HG02852 (cell line): ENCODE results near the gene SOST.

Experiments
- ATAC-seq: cut with Tn5 transposase; IDR thresholded peaks from one replicate; pipeline ENCODE4 v1.9.1; 2021; ENCODE audit warnings: mild to moderate bottlenecking, moderate library complexity; ENCODE audit not compliant: unreplicated experiment

The SOST gene

DNA sequence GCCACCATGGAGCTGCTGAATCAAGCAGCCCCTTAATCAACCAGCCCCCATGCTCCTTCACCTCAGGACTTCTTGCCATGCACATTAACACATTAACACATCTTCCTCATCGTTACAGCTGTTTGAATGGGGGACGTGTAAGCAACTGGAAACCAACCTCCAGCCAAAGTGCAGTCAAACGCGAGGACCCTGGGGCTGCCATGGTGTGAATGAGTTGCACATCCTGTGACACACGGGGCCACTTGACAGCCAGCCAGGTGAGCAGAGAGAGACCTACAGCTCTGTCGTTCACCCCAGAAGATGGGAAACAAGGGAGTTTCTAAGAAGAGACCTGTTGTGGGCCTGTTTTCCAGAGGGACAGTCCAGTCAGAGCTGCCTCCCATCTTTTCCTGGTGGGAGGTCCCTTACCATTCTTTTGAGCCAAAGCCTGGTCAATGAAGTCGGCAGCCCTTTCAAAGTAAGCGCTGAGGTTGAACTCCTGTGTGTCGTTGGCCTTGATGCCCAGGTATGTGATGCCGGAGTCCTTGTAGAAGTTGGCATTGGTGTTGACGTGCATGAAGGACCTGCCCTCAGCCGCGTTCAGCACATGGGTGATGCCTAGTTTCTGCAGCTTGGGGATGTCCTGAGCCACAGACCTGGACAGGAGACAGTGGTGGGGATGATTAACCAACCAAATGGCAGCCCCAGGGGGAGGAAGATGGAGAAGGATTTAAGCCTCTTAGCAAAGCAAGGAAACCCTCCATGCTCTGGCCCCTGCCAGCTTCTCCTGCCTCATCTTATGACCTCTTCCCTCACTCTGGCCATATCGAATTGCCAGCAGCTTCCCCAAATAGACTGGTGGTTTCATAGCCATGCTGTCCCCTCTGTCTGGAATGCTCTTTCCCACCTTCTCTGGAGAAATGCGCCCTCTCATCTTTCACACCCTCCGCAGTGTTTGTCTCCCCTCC is 16.0 kb upstream of the SOST start:
- ATAC-seq = no peak

DNA sequence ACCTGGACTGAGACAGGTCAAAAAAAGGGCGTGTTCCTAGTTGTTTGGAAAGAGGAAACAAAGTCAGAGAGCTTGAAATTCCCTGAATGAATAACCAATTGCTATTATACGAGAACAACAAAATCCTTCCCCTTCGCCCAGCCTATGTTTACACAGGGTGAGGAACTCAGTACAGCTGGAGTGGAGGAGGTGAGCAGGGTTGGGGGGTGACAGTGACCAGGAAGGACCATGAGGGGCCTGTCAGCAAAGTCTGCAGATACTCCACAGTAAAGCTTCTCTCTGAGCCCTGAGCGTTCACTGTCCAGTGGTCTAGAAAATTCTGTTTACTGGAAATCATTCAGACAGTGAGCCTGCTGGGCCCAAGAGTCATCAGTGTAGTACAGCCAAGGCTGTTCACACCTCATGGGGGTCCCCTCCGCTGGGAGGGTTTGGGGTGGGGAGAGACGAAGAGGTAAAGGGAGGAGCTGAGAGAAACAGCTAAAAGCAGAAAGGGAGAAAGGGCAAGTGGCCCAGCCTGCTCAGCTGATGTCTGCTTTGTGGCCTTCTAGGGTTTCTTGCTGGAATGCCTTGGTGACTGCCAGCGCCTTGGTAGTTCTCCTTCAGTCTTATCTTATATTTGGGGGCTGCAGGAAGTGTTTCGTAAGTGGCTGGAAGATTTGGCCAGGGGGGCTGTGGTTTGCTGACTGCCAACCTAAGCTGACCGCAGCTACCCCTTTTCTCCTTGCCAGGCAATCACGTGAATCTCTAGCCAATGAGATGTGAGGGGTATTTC is 14.5 kb upstream of the SOST start:
- ATAC-seq = no peak

DNA sequence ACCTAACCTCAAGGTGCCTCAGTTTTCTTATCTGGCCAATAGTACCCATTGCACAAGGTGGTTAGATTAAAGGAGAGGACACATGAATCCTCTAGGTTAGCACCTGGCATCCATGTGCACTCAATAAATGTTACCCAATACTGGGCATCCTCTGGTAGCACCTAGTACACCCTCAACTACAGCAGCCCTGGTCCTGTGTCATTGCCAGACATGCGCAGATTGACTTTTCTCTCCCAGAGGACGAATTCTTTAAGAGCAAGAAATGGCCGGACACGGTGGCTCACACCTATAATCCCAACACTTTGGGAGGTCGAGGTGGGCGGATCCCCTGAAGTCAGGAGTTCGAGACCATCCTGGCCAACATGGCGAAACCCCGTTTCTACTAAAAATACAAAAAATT is 12.9 kb upstream of the SOST start:
- ATAC-seq = no peak

DNA sequence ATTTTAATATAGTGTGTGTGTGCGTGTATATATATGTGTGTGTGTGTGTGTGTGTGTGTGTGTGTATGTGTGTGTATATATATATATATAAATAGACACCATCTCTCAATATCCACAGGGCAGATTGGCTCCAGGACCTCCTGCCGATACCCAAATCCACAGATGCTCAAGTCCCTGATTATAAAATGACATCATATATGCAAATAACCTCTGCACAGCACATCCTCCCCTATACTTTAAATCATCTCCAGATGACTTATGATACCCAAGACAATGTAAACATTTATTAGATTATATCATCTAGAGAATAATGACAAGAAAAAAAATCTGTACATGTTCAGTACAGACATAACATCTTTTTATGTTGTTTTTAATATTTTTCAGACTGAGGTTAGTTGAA is 12.4 kb upstream of the SOST start:
- no peak for ATAC-seq

DNA sequence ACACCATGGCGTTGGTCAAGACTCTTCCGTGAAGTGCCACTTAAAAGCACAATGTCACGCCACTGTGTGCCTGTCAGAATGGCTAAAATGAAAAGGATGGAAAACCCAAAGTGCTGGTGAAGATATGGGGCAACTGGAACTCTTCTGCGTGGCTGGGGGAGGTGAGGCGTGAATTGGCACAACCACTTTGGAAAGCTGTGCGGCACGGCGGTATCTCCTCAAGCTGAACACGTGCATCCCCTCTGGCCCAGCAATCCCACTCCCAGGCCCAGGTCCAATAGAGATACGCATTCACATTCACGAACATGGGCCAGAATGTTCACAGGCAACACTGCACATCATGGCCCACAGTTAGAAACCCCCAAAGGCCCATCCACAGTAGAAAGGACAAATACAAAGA is 11.3 kb upstream of the SOST start:
- ATAC-seq = no peak

DNA sequence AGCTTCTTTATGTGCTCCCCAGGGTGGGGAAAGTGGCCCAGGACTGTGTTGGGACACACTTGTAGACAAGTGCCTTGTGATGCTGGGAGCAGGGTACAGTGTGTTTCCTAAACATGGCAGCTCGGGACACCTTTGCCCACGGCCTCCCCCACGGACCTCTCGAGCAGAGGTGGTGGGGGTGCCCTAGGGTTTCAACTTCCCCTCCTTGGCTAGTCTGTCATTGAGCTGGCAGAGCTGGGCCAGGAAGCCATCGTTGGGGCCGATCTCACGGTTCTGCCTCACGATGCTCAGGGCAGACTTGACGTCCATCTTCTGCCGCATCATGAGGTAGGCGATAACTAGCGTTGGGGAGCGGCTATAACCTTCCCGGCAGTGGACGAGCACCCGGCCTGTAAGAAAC is 10.8 kb upstream of the SOST start:
- no peak for ATAC-seq

DNA sequence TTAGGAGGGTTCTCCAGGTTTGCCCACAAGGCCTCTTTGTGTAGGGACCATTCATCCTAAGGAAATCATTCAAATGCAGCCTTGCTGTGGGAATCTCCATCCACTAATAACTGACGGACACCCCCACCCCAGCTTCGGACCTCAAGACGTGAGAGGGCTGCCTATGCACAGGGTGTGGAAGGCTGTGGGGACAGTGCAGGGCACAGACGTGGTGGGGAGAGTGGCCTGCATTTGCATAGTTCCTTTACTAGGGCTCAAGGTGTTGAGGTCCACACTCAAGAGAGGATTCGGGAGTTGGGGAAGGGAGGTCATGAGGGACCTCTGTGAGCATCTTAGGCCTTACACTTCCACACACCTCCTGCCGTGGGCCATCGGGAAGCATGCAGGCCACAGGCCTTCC is 10.4 kb upstream of the SOST start:
- ATAC-seq = no peak

DNA sequence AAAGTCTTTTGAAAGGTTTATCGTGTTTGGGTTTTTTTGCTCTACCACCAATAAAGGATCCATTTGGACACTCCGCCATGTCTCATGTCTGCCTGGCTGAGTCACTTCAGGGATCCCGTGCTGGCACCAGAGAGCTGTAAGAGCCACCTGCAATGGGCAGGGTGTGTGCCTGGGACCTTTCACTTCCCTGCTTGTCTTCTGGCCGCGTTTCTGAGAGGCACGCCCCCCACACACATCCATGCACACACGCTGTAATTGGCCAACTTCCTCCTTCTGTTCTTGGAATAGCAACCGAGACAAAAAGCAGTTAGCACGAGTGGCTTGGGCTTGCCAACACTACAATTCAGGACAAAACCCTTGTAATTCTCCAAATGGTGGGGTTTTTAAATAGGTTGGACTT is 9.8 kb upstream of the SOST start:
- ATAC-seq = no peak

DNA sequence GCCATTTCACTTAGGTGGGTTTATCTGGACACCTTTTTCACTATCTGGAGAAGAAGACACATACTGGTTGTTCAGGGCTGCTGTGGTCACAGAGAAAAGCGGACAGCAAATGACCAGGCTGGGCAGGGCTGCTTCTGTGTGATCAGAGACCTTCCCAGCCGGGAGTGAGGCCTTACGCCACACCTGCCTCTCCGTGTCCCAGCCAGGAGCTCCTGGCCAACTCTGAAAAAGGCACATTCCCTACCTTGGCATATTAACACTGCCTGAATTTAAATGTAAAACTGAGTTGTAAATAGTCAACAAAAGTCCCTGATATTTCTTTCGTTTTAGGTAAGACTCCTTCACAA is 9.1 kb upstream of the SOST start:
- no peak for ATAC-seq

DNA sequence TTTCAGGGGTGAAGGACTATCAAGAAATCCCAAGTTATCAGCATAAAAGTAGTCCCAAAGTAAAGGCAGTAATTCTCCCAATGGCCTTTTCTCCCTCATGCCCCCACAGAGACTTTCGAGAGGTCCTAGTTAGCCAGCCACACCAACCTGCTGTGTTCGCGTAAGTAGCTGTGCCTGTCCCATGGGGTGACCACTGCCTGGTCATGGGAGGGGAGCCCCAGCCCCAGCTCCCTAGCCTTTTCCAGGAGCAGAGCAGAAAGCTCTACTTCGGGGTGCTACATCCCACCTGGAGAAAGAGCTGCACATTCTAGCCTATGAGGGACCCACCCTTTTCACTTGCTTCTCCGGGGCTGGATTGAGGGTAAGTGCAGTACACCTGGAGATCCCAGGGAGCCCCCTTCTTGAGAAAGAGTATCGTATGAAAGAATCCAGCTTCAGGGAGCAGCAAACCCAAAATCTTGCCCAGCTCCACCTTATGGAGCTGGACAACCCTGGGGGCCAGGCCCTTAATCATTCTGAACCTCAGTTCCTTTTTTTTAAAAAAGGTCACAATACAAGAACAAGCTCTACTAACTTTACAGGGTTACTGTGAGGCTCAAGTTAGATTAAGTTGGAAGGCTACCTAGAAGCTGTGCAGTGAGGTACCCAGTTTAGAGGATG is 8.6 kb upstream of the SOST start:
- no peak for ATAC-seq

DNA sequence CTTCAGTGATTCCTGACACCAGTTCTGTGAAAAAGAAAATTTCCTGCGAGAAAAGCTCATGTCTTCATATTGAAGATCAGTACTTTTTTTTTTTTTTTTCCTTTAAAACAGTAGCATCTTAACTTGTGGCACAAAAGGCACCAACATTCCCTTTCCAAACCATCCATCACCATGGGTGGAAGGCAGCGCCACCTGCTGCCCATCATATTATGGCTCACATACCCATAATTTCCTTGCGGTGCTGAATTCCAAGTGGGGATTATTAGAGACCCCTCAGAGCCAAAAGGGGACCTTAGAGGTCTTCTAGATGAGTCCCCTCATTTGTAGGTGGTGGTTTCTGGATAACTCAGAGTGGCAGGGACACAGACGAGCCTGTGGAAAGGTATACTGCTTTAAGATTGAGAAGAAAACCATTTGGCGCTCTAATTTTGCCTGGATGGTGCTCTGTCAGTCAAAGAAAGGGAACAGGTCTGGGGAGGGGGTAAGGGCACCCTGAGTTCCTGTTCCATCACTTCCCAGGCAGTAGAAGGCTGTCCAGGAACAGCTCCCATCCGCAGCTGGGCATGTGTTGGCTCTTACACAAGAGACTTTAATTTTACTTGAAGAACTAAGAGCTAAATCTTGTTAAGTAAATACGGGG is 7.9 kb upstream of the SOST start:
- no peak for ATAC-seq

DNA sequence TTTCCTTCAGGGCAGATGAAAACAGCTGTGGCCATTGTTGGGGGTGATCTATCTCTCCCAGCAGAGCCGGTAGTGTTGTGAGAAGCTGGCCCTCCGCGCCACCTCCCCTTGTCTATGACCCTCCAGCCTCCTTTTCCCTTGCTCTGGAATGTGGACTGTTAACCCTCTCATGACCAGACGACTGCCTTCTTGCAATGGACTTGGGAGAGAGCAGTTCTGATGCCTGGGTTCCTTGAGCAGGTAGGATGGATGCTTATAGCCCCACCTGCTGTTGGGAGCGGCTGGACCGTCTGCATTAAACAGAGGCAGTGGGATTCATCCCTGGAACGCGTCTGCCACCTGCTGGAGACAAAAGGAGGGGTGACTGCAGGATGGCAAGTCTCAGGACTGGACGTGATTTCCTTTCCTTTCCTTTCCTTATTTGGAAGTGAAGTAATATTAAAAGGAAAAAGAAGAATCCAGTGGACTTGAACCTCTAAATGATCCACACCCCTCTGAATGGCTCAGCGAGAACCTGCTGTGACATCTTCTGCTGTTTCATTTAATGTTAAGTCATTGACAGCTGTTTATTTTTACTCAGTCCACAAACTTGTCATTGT is 1.8 kb upstream of the SOST start:
- ATAC-seq = no peak

DNA sequence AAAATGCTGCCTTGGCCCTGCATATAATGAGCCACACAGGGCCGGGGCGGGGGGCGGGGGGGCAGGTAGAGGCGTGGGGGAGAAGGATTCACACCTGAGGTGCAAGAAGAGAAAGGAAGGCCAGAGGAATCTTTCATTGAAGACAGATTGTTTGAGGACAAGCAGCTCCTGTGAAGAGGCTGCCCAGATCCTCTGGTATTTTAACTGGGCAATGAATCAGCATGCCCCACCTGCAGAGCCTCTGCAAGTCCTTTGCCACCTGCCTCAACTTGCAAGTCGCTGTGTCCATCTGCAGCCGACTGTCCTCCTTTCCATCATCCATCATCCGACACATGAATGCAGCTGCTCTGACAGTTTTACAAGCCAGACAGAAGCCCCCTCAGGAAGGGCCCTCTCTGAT is 1.2 kb upstream of the SOST start:
- ATAC-seq = no peak

DNA sequence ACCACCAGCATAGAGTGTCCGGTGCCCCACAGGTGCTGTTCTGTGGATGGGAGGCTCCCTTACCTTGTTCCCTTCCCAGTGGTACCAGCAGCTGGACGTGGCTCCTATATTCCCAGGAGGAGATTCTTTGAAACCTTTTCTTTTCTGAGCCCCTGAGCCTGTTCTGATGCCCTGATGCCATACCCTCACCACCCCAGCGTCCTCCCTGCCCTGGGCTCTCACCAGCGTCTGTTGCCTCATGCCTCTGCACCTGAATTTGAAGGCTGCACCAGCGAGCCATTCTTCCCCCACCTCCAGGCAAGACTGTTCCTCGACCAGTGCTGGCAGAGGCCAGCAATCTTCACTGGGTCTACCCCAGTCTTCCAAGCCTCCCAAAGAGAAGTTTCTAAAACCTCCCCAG is 505 bp downstream of the SOST start:
- no peak for ATAC-seq

DNA sequence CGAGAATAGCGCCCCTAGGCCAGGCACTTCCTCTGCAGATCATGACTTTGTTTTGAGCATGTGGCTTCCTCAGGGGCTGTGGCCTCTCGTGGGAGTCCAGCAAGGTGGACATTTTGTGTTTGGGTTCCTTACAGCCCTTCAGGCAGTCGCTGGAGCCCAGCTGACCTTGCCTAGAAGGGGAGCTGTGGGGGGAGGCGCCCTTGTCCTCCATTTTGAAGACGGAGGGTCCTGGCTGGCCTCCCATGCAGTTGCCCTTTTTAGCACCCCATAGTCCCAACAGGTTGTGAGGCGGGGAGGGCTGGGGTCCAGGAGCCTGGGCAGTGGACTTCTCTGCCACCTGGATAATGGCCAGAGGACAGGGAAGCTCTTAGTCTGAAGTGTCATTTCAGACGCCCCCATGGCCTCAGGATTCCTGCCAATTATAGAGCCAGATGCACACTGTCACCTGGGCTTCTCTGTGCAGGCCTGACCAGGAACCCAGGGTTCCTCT is 1.4 kb downstream of the SOST start:
- ATAC-seq = no peak

DNA sequence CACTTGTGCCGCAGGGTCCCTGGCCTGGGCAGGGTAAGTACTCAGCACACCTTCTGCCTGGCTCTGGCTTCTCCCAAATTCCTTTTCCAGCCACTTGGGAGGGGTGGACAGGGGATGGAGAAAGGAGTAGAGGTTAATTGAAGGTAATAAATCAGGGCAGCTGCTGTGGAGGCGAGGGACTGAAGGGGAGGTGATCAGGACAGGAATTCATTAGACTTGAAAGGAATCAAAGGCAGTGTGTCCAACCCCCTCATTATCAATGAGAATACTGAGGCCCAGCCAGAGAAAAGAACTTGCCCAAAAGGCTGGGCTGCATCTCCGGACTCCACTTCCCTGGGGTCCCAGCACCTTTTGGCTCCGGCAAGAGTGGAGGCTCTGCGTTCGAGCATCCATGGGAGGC is 2.4 kb downstream of the SOST start:
- ATAC-seq = no peak

DNA sequence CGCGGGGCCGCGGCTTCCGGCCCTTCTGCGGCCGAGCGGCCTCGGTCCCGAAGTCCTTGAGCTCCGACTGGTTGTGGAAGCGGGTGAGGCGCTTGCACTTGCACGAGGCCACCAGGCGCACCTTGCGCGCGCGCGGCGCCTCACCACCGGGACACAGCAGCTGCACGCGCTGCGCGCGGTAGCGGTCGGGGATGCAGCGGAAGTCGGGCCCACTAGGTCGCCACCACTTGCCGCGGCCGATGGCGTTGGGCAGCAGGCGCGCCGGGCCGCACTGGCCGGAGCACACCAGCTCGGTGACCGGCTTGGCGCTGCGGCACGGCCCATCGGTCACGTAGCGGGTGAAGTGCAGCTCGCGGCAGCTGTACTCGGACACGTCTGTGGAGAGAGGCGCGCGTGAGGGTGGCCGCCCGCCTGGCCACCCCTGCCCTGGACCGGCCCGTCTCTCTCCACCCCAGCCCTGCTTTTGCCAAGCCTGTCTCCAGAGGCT is 3.2 kb downstream of the SOST start:
- ATAC-seq = no peak

DNA sequence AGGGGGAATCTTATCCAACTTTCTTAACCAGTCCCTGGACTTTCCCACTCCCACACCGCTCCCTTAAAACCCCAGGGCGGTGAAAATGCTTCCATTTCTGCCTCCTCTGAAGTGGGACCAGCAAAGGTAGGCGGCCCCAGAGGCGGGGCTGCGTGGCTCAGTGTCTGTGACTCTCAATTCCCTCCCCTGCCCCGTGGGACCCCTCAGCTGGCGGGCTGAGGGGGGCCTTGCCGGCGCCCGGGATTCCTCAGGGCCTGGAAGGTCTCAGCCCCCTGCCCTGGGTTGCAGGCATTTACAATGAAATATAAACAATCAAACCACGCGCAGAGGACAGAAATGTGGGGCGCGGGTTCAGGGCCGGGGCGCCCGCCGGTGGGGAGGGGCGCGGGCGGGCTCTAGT is 3.6 kb downstream of the SOST start:
- ATAC-seq = no peak

DNA sequence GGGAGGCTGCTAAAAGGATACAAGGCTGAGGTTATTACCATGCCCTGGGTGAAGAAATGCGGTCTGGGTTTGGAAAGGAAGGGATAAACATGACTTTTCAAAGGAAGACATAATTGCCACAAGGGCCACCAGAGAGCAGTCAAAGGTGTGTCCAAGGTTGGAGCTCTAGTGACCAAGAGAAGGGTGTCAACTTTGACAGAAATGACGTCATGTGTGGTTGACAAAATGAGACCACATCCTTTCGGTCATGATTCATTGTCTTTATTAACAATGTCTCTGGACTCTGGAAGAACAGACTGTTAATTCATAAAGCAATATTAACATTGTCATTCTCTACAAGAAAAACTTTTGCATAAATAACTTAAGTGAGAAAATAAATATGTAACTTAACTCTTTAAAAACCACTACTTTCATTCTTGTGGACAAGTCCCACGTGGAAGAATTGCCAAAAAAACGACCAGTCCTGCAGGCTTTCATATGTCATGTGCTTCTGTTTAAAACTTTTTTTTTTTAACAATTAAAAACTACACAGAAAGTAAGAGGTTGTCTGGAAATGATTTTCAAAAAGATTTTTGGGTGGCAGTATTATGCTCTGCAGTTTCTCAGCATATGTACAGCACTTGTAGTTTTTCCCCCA is 5.0 kb downstream of the SOST start:
- no peak for ATAC-seq

DNA sequence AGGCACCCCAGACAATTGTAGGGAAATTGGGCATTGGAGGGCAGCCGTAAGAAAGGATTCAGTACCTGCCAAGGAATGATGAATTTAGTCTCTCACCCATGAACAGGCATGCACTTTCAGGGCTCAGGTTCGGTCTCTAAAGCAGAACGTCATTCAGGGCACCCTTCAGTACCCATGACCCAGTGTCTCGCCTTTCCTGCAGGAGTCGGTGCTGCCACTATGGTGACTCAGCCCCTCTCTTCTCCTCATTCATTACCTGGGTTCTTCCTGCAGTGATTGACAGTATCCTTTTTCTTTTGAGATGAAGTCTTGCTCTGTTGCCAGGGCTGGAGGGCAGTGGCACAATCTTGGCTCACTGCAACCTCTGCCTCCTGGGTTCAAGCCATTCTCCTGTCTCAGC is 8.4 kb downstream of the SOST start:
- no peak for ATAC-seq
